ENCODE data around the gene MINDY4. TPM values are rescaled to one million over a fixed set of nuclear protein-coding genes. Genes with fewer than 3 reads are reported as not detected.

The MINDY4 gene
- total and polyA plus RNA-seq, 2 of the 13 experiments (the other 11 are each of a cell fraction or from before 2014, with no cell fraction given): not detected

DNA sequence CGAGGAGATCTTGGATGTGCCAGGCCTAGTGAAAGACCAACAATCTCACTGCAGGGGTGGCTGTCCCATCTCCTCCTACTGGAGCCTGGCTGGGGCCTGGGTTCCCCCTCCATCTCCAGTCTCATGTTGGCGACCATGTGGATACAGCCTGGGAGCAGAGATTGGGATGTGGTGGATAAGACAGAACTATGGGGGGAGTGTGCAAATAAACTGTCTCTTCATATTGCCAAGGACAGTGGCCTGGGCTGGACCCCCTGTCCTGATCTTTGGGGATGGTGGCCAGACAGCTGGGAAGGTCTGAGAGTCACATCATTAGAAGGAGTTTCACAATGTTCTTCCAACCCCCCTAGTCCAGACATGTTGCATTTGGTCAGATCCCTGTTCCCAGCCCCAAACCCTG lies 5.8 kb upstream of the MINDY4 start:
- in situ Hi-C loops (cut with HindIII; ENCODE audit: extremely low pct_ligation_motif_present, low pct_unique_long_range_greater_than_20kb) (no loop called here), intact Hi-C loops (cut with micrococcal nuclease; ENCODE audit: unreplicated experiment) (no loop called here)
- peaks cover 4% of the 10 kb centered on the region for H3K4me1 ChIP-seq (ENCODE audit: insufficient read depth, low read length)
- CTCF ChIA-PET (ENCODE audit: low intra/inter-chr PET ratio, low total read pairs): no interaction called here
- ATAC-seq: no peak
- WGBS (ENCODE audit: low lambda C conversion rate): 19% methylated on average over 2 of the region's 2 CpGs
- H4K20me1 ChIP-seq (ENCODE audit: insufficient read depth, low read length): no peaks in the 10 kb centered on the region
- FAIRE-seq: no peak
- no peak overlapping the region for H2AFZ ChIP-seq (ENCODE audit: low read length)
- H3K27me3 ChIP-seq (ENCODE audit: control insufficient read depth in 1 of 2, insufficient read depth in 2 of 2, low read length in 2 of 2): peaks cover 0 to 3% of the 10 kb centered on the region in 2 experiments; a peak in 1 of 5 replicates
- H3K4me2 ChIP-seq (ENCODE audit: low read depth, low read length): no peak overlapping the region
- H3K79me2 ChIP-seq (ENCODE audit: insufficient read depth, low read length): no peaks in the 10 kb centered on the region
- H3K4me3 ChIP-seq (replicated peaks in 1 of 3; ENCODE audit: insufficient read depth in 1 of 3, low read depth in 2 of 3, low read length in 3 of 3): no peak overlapping the region
- H3K36me3 ChIP-seq (replicated peaks in 1 of 2; ENCODE audit: control insufficient read depth in 1 of 2, insufficient read depth in 2 of 2, low read length in 2 of 2): no peaks in the 10 kb centered on the region
- POLR2A ChIA-PET: no interaction called here
- H3K27ac ChIP-seq (ENCODE audit: extremely low read length, insufficient read depth, low read length): no peak overlapping the region
- BruUV-seq (replicated peaks): no TSS peak
- TF ChIP-seq NFYB (CRISPR knock-in tag; IDR thresholded peaks at IDR 0.05) (no peak), ZNF350 (CRISPR knock-in tag; IDR thresholded peaks at IDR 0.05; ENCODE audit: borderline replicate concordance, low read depth) (no peak), ZNF614 (CRISPR knock-in tag; IDR thresholded peaks at IDR 0.05; ENCODE audit: borderline replicate concordance) (no peak), ZNF333 (CRISPR knock-in tag; IDR thresholded peaks at IDR 0.05; ENCODE audit: borderline replicate concordance) (no peak), ZNF180 (CRISPR knock-in tag; IDR thresholded peaks at IDR 0.05; ENCODE audit: borderline replicate concordance, low read depth) (no peak), CC2D1A (CRISPR knock-in tag; IDR thresholded peaks at IDR 0.05) (no peak), PCBP1 (IDR thresholded peaks at IDR 0.05; ENCODE audit: borderline replicate concordance, low read depth, low read length) (no peak), ZNF713 (CRISPR knock-in tag; IDR thresholded peaks at IDR 0.05) (no peak), ZNF879 (CRISPR knock-in tag; IDR thresholded peaks at IDR 0.05) (no peak)
- TF ChIP-seq, protein P1, sequence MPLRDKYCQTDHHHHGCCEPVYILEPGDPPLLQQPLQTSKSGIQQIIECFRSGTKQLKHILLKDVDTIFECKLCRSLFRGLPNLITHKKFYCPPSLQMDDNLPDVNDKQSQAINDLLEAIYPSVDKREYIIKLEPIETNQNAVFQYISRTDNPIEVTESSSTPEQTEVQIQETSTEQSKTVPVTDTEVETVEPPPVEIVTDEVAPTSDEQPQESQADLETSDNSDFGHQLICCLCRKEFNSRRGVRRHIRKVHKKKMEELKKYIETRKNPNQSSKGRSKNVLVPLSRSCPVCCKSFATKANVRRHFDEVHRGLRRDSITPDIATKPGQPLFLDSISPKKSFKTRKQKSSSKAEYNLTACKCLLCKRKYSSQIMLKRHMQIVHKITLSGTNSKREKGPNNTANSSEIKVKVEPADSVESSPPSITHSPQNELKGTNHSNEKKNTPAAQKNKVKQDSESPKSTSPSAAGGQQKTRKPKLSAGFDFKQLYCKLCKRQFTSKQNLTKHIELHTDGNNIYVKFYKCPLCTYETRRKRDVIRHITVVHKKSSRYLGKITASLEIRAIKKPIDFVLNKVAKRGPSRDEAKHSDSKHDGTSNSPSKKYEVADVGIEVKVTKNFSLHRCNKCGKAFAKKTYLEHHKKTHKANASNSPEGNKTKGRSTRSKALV (CRISPR knock-in tag; IDR thresholded peaks at IDR 0.05): no peak
- TF ChIP-seq, protein P2, sequence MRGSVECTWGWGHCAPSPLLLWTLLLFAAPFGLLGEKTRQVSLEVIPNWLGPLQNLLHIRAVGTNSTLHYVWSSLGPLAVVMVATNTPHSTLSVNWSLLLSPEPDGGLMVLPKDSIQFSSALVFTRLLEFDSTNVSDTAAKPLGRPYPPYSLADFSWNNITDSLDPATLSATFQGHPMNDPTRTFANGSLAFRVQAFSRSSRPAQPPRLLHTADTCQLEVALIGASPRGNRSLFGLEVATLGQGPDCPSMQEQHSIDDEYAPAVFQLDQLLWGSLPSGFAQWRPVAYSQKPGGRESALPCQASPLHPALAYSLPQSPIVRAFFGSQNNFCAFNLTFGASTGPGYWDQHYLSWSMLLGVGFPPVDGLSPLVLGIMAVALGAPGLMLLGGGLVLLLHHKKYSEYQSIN (CRISPR knock-in tag; IDR thresholded peaks at IDR 0.05; ENCODE audit: borderline replicate concordance): no peak
- TF ChIP-seq, protein P3, sequence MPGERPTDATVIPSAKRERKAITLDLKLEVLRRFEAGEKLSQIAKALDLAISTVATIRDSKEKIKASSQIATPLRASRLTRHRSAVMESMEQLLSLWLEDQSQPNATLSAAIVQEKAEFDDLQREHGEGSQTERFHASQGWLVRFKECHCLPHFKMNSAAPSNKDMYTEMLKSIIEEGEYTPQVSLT (CRISPR knock-in tag; IDR thresholded peaks at IDR 0.05; ENCODE audit: borderline replicate concordance, low read depth): no peak
- TF ChIP-seq, protein P4, sequence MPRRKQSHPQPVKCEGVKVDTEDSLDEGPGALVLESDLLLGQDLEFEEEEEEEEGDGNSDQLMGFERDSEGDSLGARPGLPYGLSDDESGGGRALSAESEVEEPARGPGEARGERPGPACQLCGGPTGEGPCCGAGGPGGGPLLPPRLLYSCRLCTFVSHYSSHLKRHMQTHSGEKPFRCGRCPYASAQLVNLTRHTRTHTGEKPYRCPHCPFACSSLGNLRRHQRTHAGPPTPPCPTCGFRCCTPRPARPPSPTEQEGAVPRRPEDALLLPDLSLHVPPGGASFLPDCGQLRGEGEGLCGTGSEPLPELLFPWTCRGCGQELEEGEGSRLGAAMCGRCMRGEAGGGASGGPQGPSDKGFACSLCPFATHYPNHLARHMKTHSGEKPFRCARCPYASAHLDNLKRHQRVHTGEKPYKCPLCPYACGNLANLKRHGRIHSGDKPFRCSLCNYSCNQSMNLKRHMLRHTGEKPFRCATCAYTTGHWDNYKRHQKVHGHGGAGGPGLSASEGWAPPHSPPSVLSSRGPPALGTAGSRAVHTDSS (CRISPR knock-in tag; conservative IDR thresholded peaks at IDR 0.05): no peak
- no peak overlapping the region for H3K9ac ChIP-seq (ENCODE audit: insufficient read depth, low read depth, low read length)
- no peak for DNase-seq (ENCODE audit: low spot score)
- H3K9me3 ChIP-seq (ENCODE audit: low read length): no peaks in the 10 kb centered on the region

Data from HepG2 (cell line).